ENCODE results near the gene HACD1.

HACD1 gene

GRCh38 chr10:17617031-17617911 lies at the start of gene HACD1:
Gene HACD1, minus strand, starts transcription at chr10:17617374. Its CDS starts 35 bp downstream, at chr10:17617339.
- peak; percentile 33 for DNase-seq

- no peak for DNase-seq
Measured at GRCh38 chr10:17665747-17666146, 48.6 kb upstream of the HACD1 start.

GRCh38 chr10:17663450-17663849 lies 46.3 kb upstream of the HACD1 start:
- DNase-seq = no peak

- no peak for DNase-seq
Measured at GRCh38 chr10:17662193-17663138, 45.3 kb upstream of the HACD1 start.

- no peak for DNase-seq
Measured at GRCh38 chr10:17661510-17661909, 44.3 kb upstream of the HACD1 start.

GRCh38 chr10:17660921-17661320 lies 43.7 kb upstream of the HACD1 start:
- DNase-seq = no peak

- DNase-seq = no peak
Measured at GRCh38 chr10:17659365-17659764, 42.2 kb upstream of the HACD1 start.

GRCh38 chr10:17657103-17657500 lies 39.9 kb upstream of the HACD1 start:
- DNase-seq = no peak

GRCh38 chr10:17655567-17656146 lies 38.5 kb upstream of the HACD1 start:
- DNase-seq = no peak

- DNase-seq = no peak
Measured at GRCh38 chr10:17655009-17655408, 37.8 kb upstream of the HACD1 start.

- DNase-seq = no peak
Measured at GRCh38 chr10:17652585-17652984, 35.4 kb upstream of the HACD1 start.

- no peak for DNase-seq
Measured at GRCh38 chr10:17651896-17652295, 34.7 kb upstream of the HACD1 start.

- no peak for DNase-seq
Measured at GRCh38 chr10:17650416-17650815, 33.2 kb upstream of the HACD1 start.

- DNase-seq = no peak
Measured at GRCh38 chr10:17649836-17650235, 32.7 kb upstream of the HACD1 start.

GRCh38 chr10:17649052-17649451 lies 31.9 kb upstream of the HACD1 start:
- DNase-seq = no peak

GRCh38 chr10:17648243-17649035 lies 31.3 kb upstream of the HACD1 start:
- peak; percentile 52 for DNase-seq

GRCh38 chr10:17647326-17647725 lies 30.2 kb upstream of the HACD1 start:
- no peak for DNase-seq

- DNase-seq = no peak
Measured at GRCh38 chr10:17645621-17646345, 28.6 kb upstream of the HACD1 start.

- DNase-seq = no peak
Measured at GRCh38 chr10:17644485-17644943, 27.3 kb upstream of the HACD1 start.

- DNase-seq = peak; percentile 91
Measured at GRCh38 chr10:17643755-17644484, 26.7 kb upstream of the HACD1 start, which contains the start of gene STAM. Gene STAM, plus strand, starts transcription at chr10:17644151. Its CDS starts 189 bp downstream, at chr10:17644340.

- DNase-seq = no peak
Measured at GRCh38 chr10:17643339-17643754, 26.2 kb upstream of the HACD1 start.

Data from activated gamma-delta T cell treated with Interleukin-2 at 50 U/mL for 16 hours (primary cell).